Measurements from ENCODE around the gene GET3.
"Not testable (repeated sequence)": the region's sequence is repeated elsewhere in the genome, so short reads cannot be mapped to it uniquely, and the experiment has no call there.

GET3 gene

GRCh38 chr19:12715102-12715501 lies 22.2 kb upstream of the GET3 start:
- in situ Hi-C loops (cut with MboI; ENCODE audit: low sequenced_read_pairs): no loop called here

GRCh38 chr19:12715929-12716328 lies 21.4 kb upstream of the GET3 start:
- in situ Hi-C loops (cut with MboI; ENCODE audit: low sequenced_read_pairs): no loop called here

- in situ Hi-C loops (cut with MboI; ENCODE audit: low sequenced_read_pairs): no loop called here
These were observed 17.0 kb upstream of the GET3 start for GRCh38 chr19:12720296-12720695.

- in situ Hi-C loops (cut with MboI; ENCODE audit: low sequenced_read_pairs): no loop called here
These were observed 16.2 kb upstream of the GET3 start for GRCh38 chr19:12720851-12721655.

- in situ Hi-C loops (cut with MboI; ENCODE audit: low sequenced_read_pairs): no loop called here
These were observed 15.4 kb upstream of the GET3 start for GRCh38 chr19:12721656-12722565.

GRCh38 chr19:12722566-12723380 lies 14.5 kb upstream of the GET3 start:
- in situ Hi-C loops (cut with MboI; ENCODE audit: low sequenced_read_pairs): no loop called here

GRCh38 chr19:12723381-12723640 lies 14.0 kb upstream of the GET3 start:
- in situ Hi-C loops (cut with MboI; ENCODE audit: low sequenced_read_pairs): no loop called here

- in situ Hi-C loops (cut with MboI; ENCODE audit: low sequenced_read_pairs): no loop called here
These were observed 13.5 kb upstream of the GET3 start, which contains the start of gene TNPO2 for GRCh38 chr19:12723641-12724426. TNPO2 (minus strand) TSS chr19:12723932; CDS start chr19:12720977, 2,955 bp downstream.

GRCh38 chr19:12725612-12726011 lies 11.7 kb upstream of the GET3 start:
- in situ Hi-C loops (cut with MboI; ENCODE audit: low sequenced_read_pairs): not testable (repeated sequence)

- in situ Hi-C loops (cut with MboI; ENCODE audit: low sequenced_read_pairs): no loop called here
These were observed 10.3 kb upstream of the GET3 start for GRCh38 chr19:12726988-12727316.

GRCh38 chr19:12727745-12728433 lies 9.4 kb upstream of the GET3 start:
- in situ Hi-C loops (cut with MboI; ENCODE audit: low sequenced_read_pairs): no loop called here

GRCh38 chr19:12730064-12730463 lies 7.2 kb upstream of the GET3 start:
- in situ Hi-C loops (cut with MboI; ENCODE audit: low sequenced_read_pairs): no loop called here

- in situ Hi-C loops (cut with MboI; ENCODE audit: low sequenced_read_pairs): no loop called here
These were observed 6.0 kb upstream of the GET3 start for GRCh38 chr19:12731337-12731736.

GRCh38 chr19:12733369-12734214 lies 3.7 kb upstream of the GET3 start:
- in situ Hi-C loops (cut with MboI; ENCODE audit: low sequenced_read_pairs): no loop called here

- in situ Hi-C loops (cut with MboI; ENCODE audit: low sequenced_read_pairs): no loop called here
These were observed 596 bp downstream of the GET3 start for GRCh38 chr19:12737835-12738351.

- in situ Hi-C loops (cut with MboI; ENCODE audit: low sequenced_read_pairs): no loop called here
These were observed 8.0 kb downstream of the GET3 start for GRCh38 chr19:12745166-12745897.

GRCh38 chr19:12748489-12748888 lies 11.2 kb downstream of the GET3 start:
- in situ Hi-C loops (cut with MboI; ENCODE audit: low sequenced_read_pairs): no loop called here

- in situ Hi-C loops (cut with MboI; ENCODE audit: low sequenced_read_pairs): no loop called here
These were observed 12.7 kb downstream of the GET3 start for GRCh38 chr19:12749938-12750521.
